H9 (cell line): ENCODE results near the gene PPP1R9A. TPM values are rescaled to one million over a fixed set of nuclear protein-coding genes. Genes with fewer than 3 reads are reported as not detected.
A peak's percentile ranks its signal among the peaks of the same experiment; 100 is the strongest.

Experiments
- DNase-seq: peaks from one replicate; pipeline ENCODE4 v3.0.0-alpha.2; 2017
- H2AFZ ChIP-seq: one replicate; pipeline ENCODE4 v1.6.1; 2013; ENCODE audit warnings: mild to moderate bottlenecking, low read length, control low read depth, moderate library complexity
- H2AK5ac ChIP-seq: 2 replicates; pipeline ENCODE4 v1.6.1; 2013; ENCODE audit warnings: low read length, control low read depth, mixed read lengths; ENCODE audit not compliant: insufficient read length
- H2BK120ac ChIP-seq: one replicate; pipeline ENCODE4 v1.6.1; 2013; ENCODE audit warnings: low read depth, mild to moderate bottlenecking, low read length, control low read depth, inconsistent platforms; ENCODE audit not compliant: poor library complexity, severe bottlenecking
- H2BK12ac ChIP-seq: 2 replicates; pipeline ENCODE4 v1.6.1; 2013; ENCODE audit warnings: low read length, control low read depth, mixed read lengths, low read depth; ENCODE audit not compliant: insufficient read length
- H2BK15ac ChIP-seq: 2 replicates; pipeline ENCODE4 v1.6.1; 2013; ENCODE audit warnings: low read depth, low read length, control low read depth
- H2BK20ac ChIP-seq: one replicate; pipeline ENCODE4 v1.6.1; 2013; ENCODE audit warnings: low read depth, mild to moderate bottlenecking, low read length, control low read depth, inconsistent platforms; ENCODE audit not compliant: poor library complexity, severe bottlenecking
- H2BK5ac ChIP-seq: 2 replicates; pipeline ENCODE4 v1.6.1; 2013; ENCODE audit warnings: low read length, control low read depth, mixed read lengths; ENCODE audit not compliant: insufficient read length
- H3K14ac ChIP-seq: 2 replicates; pipeline ENCODE4 v1.6.1; 2013; ENCODE audit warnings: low read length, control low read depth; ENCODE audit not compliant: insufficient read depth
- H3K18ac ChIP-seq: 2 replicates; pipeline ENCODE4 v1.6.1; 2013; ENCODE audit warnings: low read depth, mild to moderate bottlenecking, mixed read lengths, low read length, control low read depth; ENCODE audit not compliant: insufficient read length
- H3K23ac ChIP-seq: 2 replicates; pipeline ENCODE4 v1.6.1; 2013; ENCODE audit warnings: low read length, control low read depth, mixed read lengths, low read depth; ENCODE audit not compliant: insufficient read length
- H3K23me2 ChIP-seq: 2 replicates; pipeline ENCODE4 v1.6.1; 2013; ENCODE audit warnings: low read depth, mild to moderate bottlenecking, mixed read lengths, low read length, control low read depth; ENCODE audit not compliant: insufficient read length, poor library complexity, severe bottlenecking
- H3K27ac ChIP-seq: 2 replicates; pipeline ENCODE4 v1.5.1; 2013; ENCODE audit warnings: low read length, control low read depth, mixed read lengths, low read depth; ENCODE audit not compliant: insufficient read length
- H3K27me3 ChIP-seq: 2 replicates; pipeline ENCODE4 v1.6.1; 2013; ENCODE audit warnings: low read length, control low read depth, inconsistent platforms; ENCODE audit not compliant: insufficient read depth
- H3K4ac ChIP-seq: 2 replicates; pipeline ENCODE4 v1.6.1; 2013; ENCODE audit warnings: low read depth, mild to moderate bottlenecking, control low read depth, inconsistent platforms, low read length, moderate library complexity
- H3K4me1 ChIP-seq: 2 replicates; pipeline ENCODE4 v1.6.1; 2013; ENCODE audit warnings: low read length, control low read depth, inconsistent platforms; ENCODE audit not compliant: insufficient read depth
- H3K4me2 ChIP-seq: 2 replicates; pipeline ENCODE4 v1.6.1; 2013; ENCODE audit warnings: low read length, control low read depth, mixed read lengths; ENCODE audit not compliant: insufficient read length, insufficient read depth
- H3K56ac ChIP-seq: 2 replicates; pipeline ENCODE4 v1.6.1; 2013; ENCODE audit warnings: low read depth, mild to moderate bottlenecking, mixed read lengths, low read length, control low read depth; ENCODE audit not compliant: insufficient read length
- H3K79me1 ChIP-seq: 2 replicates; pipeline ENCODE4 v1.6.1; 2013; ENCODE audit warnings: low read depth, mild to moderate bottlenecking, moderate library complexity, low read length, control low read depth, inconsistent platforms; ENCODE audit not compliant: insufficient read depth, poor library complexity, severe bottlenecking
- H3K79me2 ChIP-seq: 2 replicates; pipeline ENCODE4 v1.6.1; 2013; ENCODE audit warnings: low read length, control low read depth, inconsistent platforms; ENCODE audit not compliant: insufficient read depth
- H3K9ac ChIP-seq: 2 replicates; pipeline ENCODE4 v1.6.1; 2013; ENCODE audit warnings: low read length, control low read depth, mixed read lengths; ENCODE audit not compliant: insufficient read length; ENCODE audit errors: extremely low read depth
- H3K9me3 ChIP-seq: one replicate; pipeline ENCODE4 v1.6.1; 2013; ENCODE audit warnings: low read depth, low read length, inconsistent platforms; ENCODE audit not compliant: control insufficient read depth
- H3T11ph ChIP-seq: one replicate; pipeline ENCODE4 v1.6.1; 2013; ENCODE audit warnings: mild to moderate bottlenecking, low read length, control low read depth, inconsistent platforms
- H4K20me1 ChIP-seq: one replicate; pipeline ENCODE4 v1.6.1; 2013; ENCODE audit not compliant: control insufficient read depth, insufficient read length, insufficient read depth
- H4K5ac ChIP-seq: 2 replicates; pipeline ENCODE4 v1.6.1; 2013; ENCODE audit warnings: low read depth, mild to moderate bottlenecking, mixed read lengths, low read length, control low read depth; ENCODE audit not compliant: insufficient read length
- H4K8ac ChIP-seq: replicated peaks from 2 replicates; pipeline ENCODE4 v1.6.1; 2013; ENCODE audit warnings: low read length, control low read depth, mixed read lengths, low read depth; ENCODE audit not compliant: insufficient read length
- H4K91ac ChIP-seq: 2 replicates; pipeline ENCODE4 v1.6.1; 2013; ENCODE audit warnings: low read depth, mild to moderate bottlenecking, moderate library complexity, mixed read lengths, low read length, control low read depth; ENCODE audit not compliant: insufficient read length
- H3K27ac Mint-ChIP-seq, 3 experiments: 2 replicates in 2 of 3; 3 replicates in 1 of 3; pipeline ENCODE4 v1.8.0; 2020 to 2021; ENCODE audit warnings: mixed read lengths in 3 of 3, mild to moderate bottlenecking in 1 of 3, moderate library complexity in 1 of 3
- H3K27me3 Mint-ChIP-seq: 2 replicates; pipeline ENCODE4 v1.8.0; 2021; ENCODE audit warnings: low read depth, mild to moderate bottlenecking, moderate library complexity, mixed read lengths
- H3K36me3 Mint-ChIP-seq, 3 experiments: 2 replicates in 2 of 3; 3 replicates in 1 of 3; pipeline ENCODE4 v1.8.0; 2020 to 2021; ENCODE audit warnings: low read depth in 3 of 3, mixed read lengths in 3 of 3; ENCODE audit not compliant: insufficient read depth in 1 of 3
- H3K4me1 Mint-ChIP-seq, 2 experiments: 2 replicates each; pipeline ENCODE4 v1.8.0; 2020; ENCODE audit warnings: mixed read lengths in 2 of 2
- H3K4me3 Mint-ChIP-seq, 2 experiments: 2 replicates in 1 of 2; 3 replicates in 1 of 2; pipeline ENCODE4 v1.8.0; 2020 to 2021; ENCODE audit warnings: mild to moderate bottlenecking in 2 of 2, mixed read lengths in 2 of 2, moderate library complexity in 1 of 2
- H3K9me3 Mint-ChIP-seq, 2 experiments: 2 replicates in 1 of 2; 3 replicates in 1 of 2; pipeline ENCODE4 v1.8.0; 2020; ENCODE audit warnings: mild to moderate bottlenecking in 2 of 2, mixed read lengths in 2 of 2, moderate library complexity in 1 of 2
- CTCF ChIP-seq: fragments of 200-600 bp; sonication (generic); conservative IDR thresholded peaks from 3 replicates; pipeline ENCODE4 v1.8.0; 2021; ENCODE audit warnings: antibody characterized with exemption, mild to moderate bottlenecking
- total RNA-seq: library from RNA; stranded (reverse); gene quantifications from 2 replicates; pipeline ENCODE4 v1.2.1, GENCODE V29; 2021

The PPP1R9A gene
- total RNA-seq, 1 experiment from 2014 or later = 17.0 TPM

DNA sequence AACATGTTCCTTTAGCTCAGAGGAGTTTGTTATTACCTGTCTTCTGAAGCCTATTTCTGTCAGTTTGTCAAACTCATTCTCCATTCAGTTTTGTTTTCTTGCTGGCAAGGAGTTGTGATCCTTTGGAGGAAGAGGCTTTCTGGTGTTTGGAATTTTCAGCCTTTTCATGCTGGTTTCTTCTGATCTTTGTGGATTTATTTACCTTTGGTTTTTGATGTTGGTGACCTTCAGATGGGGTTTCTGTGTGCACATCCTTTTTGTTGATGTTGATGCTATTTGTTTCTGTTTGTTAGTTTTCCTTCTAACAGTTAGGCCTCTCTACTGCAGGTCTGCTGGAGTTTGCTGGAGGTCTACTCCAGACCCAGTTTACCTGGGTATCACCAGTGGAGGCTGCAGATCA lies 118.6 kb downstream of the PPP1R9A start:
- H2AFZ ChIP-seq = no peak overlapping the region
- H3K4me2 ChIP-seq = no peak overlapping the region
- peaks cover 36 to 37% of the 10 kb centered on the region in 2 experiments for H3K9me3 Mint-ChIP-seq
- H3K4me3 Mint-ChIP-seq = no peak overlapping the region
- no peaks in the 10 kb centered on the region for H3K9me3 ChIP-seq
- H3K23ac ChIP-seq = no peak overlapping the region
- no peak overlapping the region for H2BK12ac ChIP-seq
- H3K27me3 ChIP-seq = no peaks in the 10 kb centered on the region
- H3K9ac ChIP-seq = no peak overlapping the region
- no peaks in the 10 kb centered on the region; the same call in 1 of the 2 replicates for H3K4me1 ChIP-seq
- H4K91ac ChIP-seq = no peak overlapping the region
- H3K14ac ChIP-seq = no peak overlapping the region
- H3K36me3 Mint-ChIP-seq = peaks cover 34 to 37% (median 36%) of the 10 kb centered on the region in 3 experiments
- peak overlapping the region in 2 of 3 experiments; percentile 16 to 54; a peak in 1 of 7 replicates for H3K27ac Mint-ChIP-seq
- no peak overlapping the region for H2AK5ac ChIP-seq
- no peaks in the 10 kb centered on the region for H3K79me1 ChIP-seq
- no peak overlapping the region for H2BK5ac ChIP-seq
- no peaks in the 10 kb centered on the region for H3K27me3 Mint-ChIP-seq
- no peak for DNase-seq
- no peak overlapping the region for H2BK15ac ChIP-seq
- H3K27ac ChIP-seq = no peak overlapping the region
- no peak overlapping the region for H3K56ac ChIP-seq
- peaks cover 4 to 12% of the 10 kb centered on the region in 2 experiments; a peak in 3 of 4 replicates for H3K4me1 Mint-ChIP-seq
- H3K18ac ChIP-seq = no peak overlapping the region
- H4K8ac ChIP-seq = no peak overlapping the region
- H3K4ac ChIP-seq = no peak overlapping the region
- no peak overlapping the region for H3T11ph ChIP-seq
- no peaks in the 10 kb centered on the region for H4K20me1 ChIP-seq
- H3K23me2 ChIP-seq = no peaks in the 10 kb centered on the region
- TF ChIP-seq CTCF = no peak
- H2BK120ac ChIP-seq = no peak overlapping the region
- no peak overlapping the region for H4K5ac ChIP-seq
- H3K79me2 ChIP-seq = no peaks in the 10 kb centered on the region
- no peak overlapping the region for H2BK20ac ChIP-seq
